Activated naive CD8-positive, alpha-beta T cell treated with anti-CD3 and anti-CD28 coated beads for 36 hours (primary cell): Measurements from ENCODE around the gene PPP6R1. TPM values are rescaled to one million over a fixed set of nuclear protein-coding genes. Genes with fewer than 3 reads are reported as not detected.
A peak's percentile ranks its signal among the peaks of the same experiment; 100 is the strongest.

ENCODE experiments used
- DNase-seq: peaks from one replicate; pipeline ENCODE4 v3.0.0; 2021
- H3K27ac Mint-ChIP-seq: one replicate; pipeline ENCODE4 v1.8.0; 2022; ENCODE audit warnings: mild to moderate bottlenecking, moderate library complexity, mixed read lengths
- H3K27me3 Mint-ChIP-seq: one replicate; pipeline ENCODE4 v1.8.0; 2022; ENCODE audit warnings: mild to moderate bottlenecking, mixed read lengths
- H3K36me3 Mint-ChIP-seq: one replicate; pipeline ENCODE4 v1.8.0; 2021; ENCODE audit warnings: mild to moderate bottlenecking, mixed read lengths
- H3K4me1 Mint-ChIP-seq: one replicate; pipeline ENCODE4 v1.8.0; 2021; ENCODE audit warnings: mixed read lengths
- H3K4me3 Mint-ChIP-seq: one replicate; pipeline ENCODE4 v1.8.0; 2022; ENCODE audit warnings: mild to moderate bottlenecking, moderate library complexity, mixed read lengths
- H3K9me3 Mint-ChIP-seq: one replicate; pipeline ENCODE4 v1.8.0; 2022; ENCODE audit warnings: mixed read lengths
- total RNA-seq, 2 experiments: library from RNA; stranded (reverse); gene quantifications; one replicate each; pipeline ENCODE4 v1.2.3, GENCODE V29; 2021

The PPP6R1 gene
- total RNA-seq, 2 experiments from 2014 or later, result 226 to 227 TPM

DNA sequence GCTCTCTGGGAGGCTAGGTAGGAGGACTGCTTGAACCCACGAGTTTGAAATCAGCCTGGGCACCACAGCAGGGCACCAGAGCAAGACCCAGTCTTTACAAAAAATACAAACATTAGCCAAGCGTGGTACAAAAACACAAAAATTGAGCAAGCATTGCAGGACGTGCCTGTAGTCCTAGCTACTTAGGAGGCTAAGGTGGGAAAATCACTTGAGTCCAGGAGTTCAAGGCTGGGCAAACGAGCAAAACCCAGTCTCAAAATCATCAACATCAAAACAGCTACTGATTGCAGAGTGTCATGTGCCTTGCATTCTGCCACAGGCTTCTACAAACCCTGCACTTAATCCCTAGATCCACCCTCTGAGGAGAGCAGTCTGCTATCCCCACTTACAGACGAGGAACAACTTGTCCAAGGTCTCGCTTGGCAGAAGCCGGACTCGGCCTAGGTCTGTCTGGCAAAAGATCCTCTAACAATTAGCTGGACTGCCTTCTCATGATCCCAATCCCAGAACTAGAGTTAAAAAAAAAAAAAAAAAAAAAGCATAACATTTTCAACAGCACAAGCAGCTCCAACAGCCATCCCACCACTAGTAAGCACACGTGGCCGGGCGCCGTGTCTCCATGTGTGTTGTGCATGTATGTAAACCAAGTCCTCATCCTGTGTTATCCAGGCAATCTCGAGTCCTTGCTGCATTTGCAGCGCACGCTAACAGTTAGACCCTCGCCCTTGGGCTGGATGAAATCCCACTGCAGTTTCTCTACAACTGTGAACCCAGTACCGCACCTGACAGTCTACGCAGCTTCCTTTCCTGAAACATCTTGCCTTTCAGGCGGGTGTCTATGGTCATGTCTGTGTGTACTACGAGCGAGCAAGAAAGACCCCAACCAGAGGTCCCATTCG lies 2.0 kb downstream of the PPP6R1 start:
- Mint-ChIP-seq H3K27ac (peak overlapping the region; percentile 98), H3K9me3 (no peaks in the 10 kb centered on the region), H3K27me3 (no peaks in the 10 kb centered on the region), H3K4me1 (peaks cover 46% of the 10 kb centered on the region), H3K36me3 (peaks cover 53% of the 10 kb centered on the region), H3K4me3 (peak overlapping the region; percentile 100)
- DNase-seq, result peak; percentile 18

DNA sequence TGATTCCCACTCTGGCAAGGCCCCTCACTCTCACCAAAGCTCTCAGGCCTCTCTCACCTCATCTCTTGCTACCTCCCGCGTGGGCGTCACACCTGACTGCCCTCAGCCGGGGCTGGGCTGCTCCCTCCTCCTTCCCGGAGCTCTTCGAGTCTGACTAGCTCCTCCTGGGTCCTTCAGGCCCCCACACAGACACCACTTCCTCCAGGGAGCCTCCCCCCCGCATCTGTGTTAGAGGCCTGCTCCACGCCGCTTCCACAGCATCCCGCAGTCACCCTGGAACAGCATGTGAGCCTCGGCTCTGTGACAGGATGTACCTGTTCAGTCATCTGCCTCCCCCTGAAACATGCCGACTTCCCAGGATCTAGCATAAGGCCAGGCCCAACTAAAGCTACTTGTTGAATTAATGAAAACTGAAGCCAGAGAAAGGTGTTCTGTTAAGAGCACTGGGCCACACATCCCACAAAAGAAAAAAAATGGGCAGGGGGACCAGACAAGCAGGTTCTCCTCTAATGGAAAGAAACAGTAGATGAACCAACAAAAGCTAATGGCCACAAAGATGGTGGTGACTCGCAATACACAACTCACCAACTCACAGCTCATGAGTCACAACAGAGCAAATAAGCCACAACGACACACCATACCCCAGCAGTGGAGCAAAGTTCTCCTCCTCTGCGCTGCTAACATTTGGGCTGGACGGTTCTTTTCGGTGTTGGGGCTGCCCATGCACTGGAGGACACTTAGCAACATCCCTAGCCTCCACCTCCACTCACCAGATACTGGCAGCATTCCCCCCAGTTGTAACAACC lies 3.0 kb downstream of the PPP6R1 start:
- peak overlapping the region; percentile 98 for H3K27ac Mint-ChIP-seq
- no peaks in the 10 kb centered on the region for H3K27me3 Mint-ChIP-seq
- peak; percentile 73 for DNase-seq
- H3K4me1 Mint-ChIP-seq, result peaks cover 56% of the 10 kb centered on the region
- no peaks in the 10 kb centered on the region for H3K9me3 Mint-ChIP-seq
- peaks cover 56% of the 10 kb centered on the region for H3K36me3 Mint-ChIP-seq
- peak overlapping the region; percentile 100 for H3K4me3 Mint-ChIP-seq

GRCh38 chr19:55254625-55254977 lies 4.2 kb downstream of the PPP6R1 start:
- no peak for DNase-seq
- Mint-ChIP-seq H3K27ac (peak overlapping the region; percentile 98), H3K4me3 (peak overlapping the region; percentile 100), H3K27me3 (no peaks in the 10 kb centered on the region), H3K4me1 (peaks cover 56% of the 10 kb centered on the region), H3K9me3 (no peaks in the 10 kb centered on the region), H3K36me3 (peaks cover 59% of the 10 kb centered on the region)

DNA sequence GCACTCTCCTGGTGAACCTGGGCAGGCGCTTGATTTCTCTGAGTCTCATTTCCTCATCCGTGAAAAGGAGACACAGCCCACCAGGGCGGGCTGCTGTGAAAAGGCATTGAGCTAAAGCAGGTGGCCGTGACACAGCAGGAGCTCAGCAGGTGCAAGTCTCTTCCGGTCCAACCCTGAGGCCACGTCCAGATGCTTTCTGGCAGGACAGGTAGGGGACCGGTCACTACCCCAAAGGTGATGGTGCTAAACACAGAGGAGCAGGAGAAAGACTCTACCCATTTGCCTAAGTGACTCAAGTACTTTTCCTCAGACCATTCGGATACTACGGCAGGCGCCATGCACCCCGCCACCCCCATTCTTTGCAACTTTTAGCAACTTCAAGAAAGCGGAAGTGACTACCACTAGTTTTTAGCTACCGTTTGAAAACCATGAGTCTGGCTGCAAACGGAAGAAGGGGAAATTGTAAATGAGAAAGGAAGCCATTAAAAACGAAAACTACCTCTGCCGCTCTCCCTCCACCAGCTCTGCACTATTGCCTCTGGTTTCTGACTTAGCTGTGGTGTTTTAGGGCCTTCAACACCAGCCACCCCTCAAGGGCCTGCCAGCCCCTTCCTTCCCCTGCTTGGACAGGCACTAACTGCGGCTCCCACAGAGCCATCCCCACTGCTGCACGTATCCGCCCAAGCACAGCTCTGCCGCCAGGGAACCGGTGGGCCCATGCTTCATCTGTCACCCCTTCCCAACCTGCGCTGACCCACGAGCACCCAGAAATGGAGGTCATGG lies 4.8 kb downstream of the PPP6R1 start:
- Mint-ChIP-seq H3K9me3 (no peaks in the 10 kb centered on the region), H3K4me1 (peaks cover 55% of the 10 kb centered on the region), H3K27me3 (no peaks in the 10 kb centered on the region), H3K4me3 (peak overlapping the region; percentile 100), H3K36me3 (peaks cover 59% of the 10 kb centered on the region), H3K27ac (peak overlapping the region; percentile 98)
- peak; percentile 55 for DNase-seq

DNA sequence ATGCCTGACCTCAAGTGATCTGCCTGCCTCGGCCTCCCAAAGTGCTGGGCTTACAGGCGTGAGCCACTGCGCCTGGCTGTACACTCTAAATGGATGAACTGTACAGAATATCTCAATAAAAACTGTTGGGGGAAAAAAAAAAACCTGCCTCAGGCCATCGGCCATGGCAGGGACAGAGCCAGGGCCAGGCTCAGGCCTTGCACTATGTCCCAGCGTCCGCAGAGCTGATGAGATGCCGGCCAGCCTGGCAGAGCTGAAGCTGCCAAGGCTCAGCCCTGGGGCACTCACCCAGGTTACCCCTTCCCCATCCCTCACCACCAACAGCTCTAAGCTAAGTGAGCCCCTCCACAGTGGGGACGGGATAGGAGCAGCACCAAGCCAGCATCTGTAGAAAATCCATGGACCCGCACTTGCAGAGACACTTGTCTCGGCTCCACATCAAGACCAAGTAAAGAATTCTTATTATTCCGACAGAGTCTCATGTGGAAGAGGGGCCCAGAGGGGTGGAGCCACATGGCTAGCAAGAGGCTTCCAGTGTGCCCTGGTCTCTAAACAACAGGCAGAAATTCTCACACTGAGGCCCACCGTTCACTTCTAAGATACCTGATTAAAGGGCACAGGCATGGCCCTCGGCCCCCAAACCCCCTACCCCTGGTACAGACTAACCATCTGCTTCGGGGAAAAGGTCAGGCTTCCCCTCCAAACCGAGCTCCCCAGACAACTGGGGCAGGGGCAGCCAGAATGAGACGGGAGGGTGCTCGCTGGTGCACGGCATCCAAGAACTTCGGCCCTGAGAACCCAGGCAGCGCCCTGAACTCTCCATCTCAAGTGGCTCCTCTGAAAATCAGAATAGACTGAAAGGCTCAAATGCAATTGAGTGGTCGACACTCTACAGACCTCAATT lies 5.8 kb downstream of the PPP6R1 start:
- Mint-ChIP-seq H3K36me3 (peaks cover 63% of the 10 kb centered on the region), H3K4me3 (peak overlapping the region; percentile 100), H3K4me1 (peaks cover 63% of the 10 kb centered on the region), H3K27ac (peak overlapping the region; percentile 98), H3K9me3 (no peaks in the 10 kb centered on the region), H3K27me3 (no peaks in the 10 kb centered on the region)
- no peak for DNase-seq

DNA sequence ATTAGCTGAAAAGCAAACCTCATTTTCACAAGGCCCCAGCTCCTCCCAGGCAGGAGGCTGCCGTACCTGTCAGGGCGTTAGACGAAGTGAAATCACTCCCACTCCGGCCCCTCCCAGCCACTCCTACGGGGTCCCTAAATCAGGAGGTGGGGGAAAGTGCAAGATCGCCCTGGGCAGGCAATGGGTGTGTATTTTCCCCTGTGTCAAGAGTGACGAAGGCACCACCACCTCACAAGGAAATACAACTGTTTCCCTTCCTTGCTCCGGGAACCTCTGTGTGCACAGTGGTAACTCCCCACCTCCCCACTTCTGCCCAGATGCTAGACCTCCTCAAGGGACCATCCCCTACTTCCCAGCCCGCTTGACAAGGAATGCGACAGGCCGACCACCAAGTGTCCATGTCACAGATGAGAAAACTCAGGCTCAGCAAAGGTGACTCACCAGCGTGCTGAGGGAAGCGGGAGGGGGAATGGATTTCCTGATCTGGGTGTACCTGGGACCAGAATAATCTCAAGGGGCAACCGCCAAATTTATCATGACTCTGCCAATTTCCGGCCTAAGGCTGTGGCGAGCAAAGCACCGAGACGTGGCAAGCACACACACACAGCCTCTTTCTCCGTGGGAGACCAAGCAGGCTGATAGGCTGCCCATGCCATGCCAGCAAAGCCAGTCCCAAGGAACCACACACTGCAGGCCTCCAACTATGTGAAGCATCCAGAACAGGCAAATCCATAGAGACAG lies 7.3 kb downstream of the PPP6R1 start:
- H3K4me3 Mint-ChIP-seq, result peak overlapping the region; percentile 73
- H3K4me1 Mint-ChIP-seq, result peaks cover 61% of the 10 kb centered on the region
- H3K27me3 Mint-ChIP-seq, result no peaks in the 10 kb centered on the region
- H3K36me3 Mint-ChIP-seq, result peaks cover 48% of the 10 kb centered on the region
- DNase-seq, result peak; percentile 35
- no peaks in the 10 kb centered on the region for H3K9me3 Mint-ChIP-seq
- H3K27ac Mint-ChIP-seq, result peak overlapping the region; percentile 87

- Mint-ChIP-seq H3K4me3 (peak overlapping the region; percentile 73), H3K36me3 (peaks cover 37% of the 10 kb centered on the region), H3K27me3 (no peaks in the 10 kb centered on the region), H3K27ac (peak overlapping the region; percentile 87), H3K4me1 (peaks cover 50% of the 10 kb centered on the region), H3K9me3 (no peaks in the 10 kb centered on the region)
- no peak for DNase-seq
These were observed 8.4 kb downstream of the PPP6R1 start for GRCh38 chr19:55250262-55251036.

DNA sequence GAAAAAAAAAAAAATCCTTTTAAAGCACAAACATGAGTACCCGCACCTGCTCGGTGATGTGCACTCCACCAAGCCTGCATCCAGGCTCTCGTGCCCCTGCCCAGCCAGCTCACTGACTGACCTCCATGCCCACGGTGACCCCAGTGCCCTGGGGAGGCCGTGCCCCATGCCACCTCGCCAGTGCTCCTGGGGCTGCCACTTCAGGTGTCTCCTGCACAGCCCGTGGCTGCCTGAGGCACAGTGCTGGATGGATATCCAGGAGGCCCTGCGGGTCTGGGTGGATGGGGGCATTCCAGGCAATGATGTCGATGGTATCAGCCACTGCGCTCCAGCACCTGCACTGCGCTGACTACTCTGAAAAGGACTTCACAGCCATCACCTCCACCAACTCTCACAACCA lies 9.0 kb downstream of the PPP6R1 start:
- no peaks in the 10 kb centered on the region for H3K9me3 Mint-ChIP-seq
- H3K4me1 Mint-ChIP-seq, result peaks cover 46% of the 10 kb centered on the region
- peaks cover 31% of the 10 kb centered on the region for H3K36me3 Mint-ChIP-seq
- H3K27me3 Mint-ChIP-seq, result no peaks in the 10 kb centered on the region
- H3K4me3 Mint-ChIP-seq, result no peak overlapping the region
- no peak overlapping the region for H3K27ac Mint-ChIP-seq
- DNase-seq, result no peak

- no peak for DNase-seq
- peak overlapping the region; percentile 65 for H3K27ac Mint-ChIP-seq
- no peaks in the 10 kb centered on the region for H3K27me3 Mint-ChIP-seq
- H3K36me3 Mint-ChIP-seq, result peaks cover 27% of the 10 kb centered on the region
- H3K4me3 Mint-ChIP-seq, result no peak overlapping the region
- no peaks in the 10 kb centered on the region for H3K9me3 Mint-ChIP-seq
- H3K4me1 Mint-ChIP-seq, result peaks cover 44% of the 10 kb centered on the region
These were observed 10.1 kb downstream of the PPP6R1 start for GRCh38 chr19:55248704-55249103.

DNA sequence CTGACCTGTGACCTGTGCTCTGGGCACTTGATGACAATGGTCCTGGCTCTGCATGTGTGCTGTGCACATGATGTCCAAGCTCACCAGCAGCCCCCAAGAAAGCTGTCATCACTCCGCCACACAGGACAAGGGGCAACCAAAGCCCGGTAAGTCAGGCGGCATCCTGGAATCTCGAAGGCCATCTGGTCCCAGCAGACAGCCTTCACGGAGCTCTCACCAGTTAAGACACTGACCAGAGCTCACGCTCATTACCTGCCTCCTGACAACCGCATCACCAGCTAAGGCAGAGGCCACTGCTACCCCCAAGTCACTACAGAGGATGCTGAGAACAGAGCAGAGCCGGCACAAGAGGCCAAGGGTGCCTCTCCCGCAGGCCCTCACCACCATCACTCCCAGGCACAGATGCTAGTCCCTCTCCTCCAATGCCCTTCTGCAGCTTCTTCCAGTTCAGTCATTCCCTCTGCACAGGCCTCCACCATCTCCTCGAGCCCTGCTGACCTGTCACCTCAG lies 10.6 kb downstream of the PPP6R1 start:
- no peak for DNase-seq
- Mint-ChIP-seq H3K4me3 (no peak overlapping the region), H3K36me3 (peaks cover 24% of the 10 kb centered on the region), H3K4me1 (peaks cover 39% of the 10 kb centered on the region), H3K9me3 (no peaks in the 10 kb centered on the region), H3K27me3 (no peaks in the 10 kb centered on the region), H3K27ac (peak overlapping the region; percentile 65)

- Mint-ChIP-seq H3K27me3 (no peaks in the 10 kb centered on the region), H3K9me3 (no peaks in the 10 kb centered on the region), H3K4me3 (no peak overlapping the region), H3K4me1 (peaks cover 34% of the 10 kb centered on the region), H3K36me3 (peaks cover 24% of the 10 kb centered on the region), H3K27ac (no peak overlapping the region)
- no peak for DNase-seq
These were observed 11.2 kb downstream of the PPP6R1 start for GRCh38 chr19:55247621-55248099.

DNA sequence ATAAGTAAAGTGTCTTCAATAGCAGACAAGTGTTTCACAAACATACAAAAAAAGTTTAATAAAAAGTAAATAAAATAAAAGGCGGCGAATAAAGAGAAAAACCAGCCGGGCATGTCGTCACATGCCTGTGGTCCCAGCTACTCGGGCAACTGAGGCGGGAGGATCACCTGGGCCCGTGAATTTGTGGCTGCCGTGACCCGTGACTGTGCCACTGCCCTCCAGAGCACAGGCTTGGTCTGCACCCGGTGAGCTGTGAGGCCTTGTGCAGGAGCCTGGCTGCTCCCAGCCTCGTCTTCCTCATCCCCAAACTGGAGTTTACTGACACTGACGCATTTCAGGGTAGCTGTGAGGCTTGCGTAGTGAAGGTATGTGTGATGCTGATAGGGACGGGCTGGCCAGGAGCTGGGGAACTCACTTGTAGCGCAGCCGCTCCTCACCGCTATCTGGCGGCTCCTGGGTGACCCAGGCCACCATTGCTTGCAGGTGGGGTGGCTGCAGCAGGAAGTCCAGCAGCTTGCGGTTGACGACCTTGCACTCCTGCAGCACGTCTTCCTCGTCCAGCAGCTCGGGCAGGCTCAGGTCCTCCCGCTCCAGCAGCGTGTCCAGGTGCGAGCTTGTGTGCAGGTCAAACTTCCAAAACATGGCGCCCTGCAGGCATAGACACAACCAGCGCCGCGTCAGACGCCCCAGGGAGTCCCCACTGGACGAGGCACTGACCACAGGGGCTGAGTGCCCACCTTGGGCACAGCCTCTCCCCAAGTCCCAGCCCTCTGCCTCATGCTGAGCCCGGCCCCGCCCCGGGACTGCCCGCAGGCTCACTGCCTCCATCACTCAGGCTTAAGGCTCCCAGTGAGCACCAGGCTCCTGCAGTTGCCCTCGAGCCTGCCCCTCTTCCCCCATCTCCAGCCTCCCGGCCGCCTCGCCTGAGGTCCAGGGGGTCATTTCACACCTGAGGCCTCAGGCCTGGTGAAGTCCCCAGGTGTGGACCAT lies 12.1 kb downstream of the PPP6R1 start:
- H3K9me3 Mint-ChIP-seq, result no peaks in the 10 kb centered on the region
- DNase-seq, result no peak
- H3K27ac Mint-ChIP-seq, result no peak overlapping the region
- no peaks in the 10 kb centered on the region for H3K27me3 Mint-ChIP-seq
- peaks cover 22% of the 10 kb centered on the region for H3K36me3 Mint-ChIP-seq
- no peak overlapping the region for H3K4me3 Mint-ChIP-seq
- H3K4me1 Mint-ChIP-seq, result peaks cover 28% of the 10 kb centered on the region
